NCI-H2196 treated with DMSO at 0.1 percent for 48 hours (cell line): ENCODE data around the gene SLC22A17.
"Not testable (repeated sequence)": the region's sequence is repeated elsewhere in the genome, so short reads cannot be mapped to it uniquely, and the experiment has no call there.

Experiments used
- DNase-seq: peaks from one replicate; lab custom pipeline; 2025; ENCODE audit not compliant: unreplicated experiment; lab: John Stamatoyannopoulos, UW

SLC22A17 gene

DNA sequence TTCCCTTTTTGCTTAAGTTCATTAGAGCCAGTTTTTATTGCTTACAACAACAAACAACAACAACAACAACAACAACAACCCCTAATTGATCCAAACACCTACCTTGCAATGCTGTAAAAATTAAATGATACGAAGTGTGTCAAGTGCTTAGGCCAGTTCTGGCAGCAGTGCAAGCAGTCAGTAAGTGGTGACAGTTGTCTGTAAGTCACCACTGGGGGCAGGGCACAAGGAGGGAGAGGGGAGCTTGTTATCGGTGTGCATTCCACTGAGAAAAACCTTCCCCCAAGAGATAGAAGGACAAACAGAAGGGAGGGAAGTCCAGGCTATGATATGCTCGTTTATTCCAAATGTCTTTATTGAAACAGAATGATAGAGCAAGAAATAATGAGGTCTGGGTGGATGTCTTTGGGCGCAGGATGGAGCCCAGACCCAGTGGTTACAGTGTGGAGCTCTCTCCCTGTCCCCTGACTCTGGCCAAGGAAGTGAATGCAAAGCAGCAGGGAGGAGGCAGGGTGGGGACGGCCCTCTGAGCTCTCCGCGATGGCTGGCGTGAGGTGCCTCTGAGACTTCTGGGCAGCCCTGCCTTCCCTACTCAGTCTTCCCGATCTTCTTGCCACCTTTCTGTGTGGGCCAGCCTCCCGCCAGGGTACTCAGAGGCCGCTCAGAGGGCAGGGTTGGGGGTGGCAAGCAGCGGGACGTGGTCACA, 6.5 kb downstream of the SLC22A17 start:
- no peak for DNase-seq

DNA sequence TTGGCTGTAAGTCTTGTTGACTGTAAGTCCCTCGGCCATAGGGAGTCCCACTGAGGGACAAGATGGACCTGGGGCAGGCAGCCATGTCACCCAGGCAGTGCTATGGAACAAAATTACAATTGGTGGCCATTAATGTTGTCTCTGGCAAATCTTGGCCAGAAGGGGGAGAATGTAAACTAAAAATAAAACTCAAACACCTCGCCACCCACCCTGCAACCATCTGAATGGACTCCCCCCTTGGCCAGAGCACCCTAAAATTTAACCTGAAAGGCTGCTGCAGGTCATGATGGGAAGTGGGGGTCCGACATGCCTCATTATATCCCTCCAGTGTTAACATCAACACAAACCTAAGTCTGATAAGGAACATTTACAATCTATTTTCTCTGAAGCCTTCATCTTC, 8.2 kb downstream of the SLC22A17 start:
- no peak for DNase-seq

- no peak for DNase-seq
Observed at GRCh38 chr14:23339506-23340268, 13.0 kb downstream of the SLC22A17 start.

- no peak for DNase-seq
Observed at GRCh38 chr14:23335623-23336022, 17.1 kb downstream of the SLC22A17 start.

GRCh38 chr14:23327947-23328744, 24.5 kb downstream of the SLC22A17 start:
- DNase-seq: peak; percentile 27

- no peak for DNase-seq
Observed at GRCh38 chr14:23326491-23327332, 26.0 kb downstream of the SLC22A17 start.

GRCh38 chr14:23325746-23326145, 26.9 kb downstream of the SLC22A17 start:
- DNase-seq: not testable (repeated sequence)

GRCh38 chr14:23324993-23325392, 27.7 kb downstream of the SLC22A17 start:
- DNase-seq: no peak

DNA sequence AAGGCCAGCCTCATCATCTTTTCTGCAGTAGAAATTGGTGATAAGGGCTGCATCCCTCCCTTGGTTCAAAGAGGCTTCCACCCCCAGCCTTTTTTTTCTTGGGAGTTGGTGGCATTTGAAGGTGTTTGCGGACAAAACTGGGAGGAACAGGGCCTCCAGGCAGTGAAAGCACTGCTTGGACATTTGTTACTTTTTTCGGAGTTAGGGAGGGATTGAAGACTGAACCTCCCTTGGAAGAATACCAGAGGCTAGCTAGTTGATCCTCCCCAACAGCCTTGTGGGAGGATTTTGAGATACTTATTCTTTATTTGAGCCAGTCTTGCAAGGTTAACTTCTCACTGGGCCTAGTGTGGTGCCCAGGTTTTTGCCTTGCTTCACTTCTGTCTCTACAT, 28.2 kb downstream of the SLC22A17 start:
- DNase-seq: no peak

DNA sequence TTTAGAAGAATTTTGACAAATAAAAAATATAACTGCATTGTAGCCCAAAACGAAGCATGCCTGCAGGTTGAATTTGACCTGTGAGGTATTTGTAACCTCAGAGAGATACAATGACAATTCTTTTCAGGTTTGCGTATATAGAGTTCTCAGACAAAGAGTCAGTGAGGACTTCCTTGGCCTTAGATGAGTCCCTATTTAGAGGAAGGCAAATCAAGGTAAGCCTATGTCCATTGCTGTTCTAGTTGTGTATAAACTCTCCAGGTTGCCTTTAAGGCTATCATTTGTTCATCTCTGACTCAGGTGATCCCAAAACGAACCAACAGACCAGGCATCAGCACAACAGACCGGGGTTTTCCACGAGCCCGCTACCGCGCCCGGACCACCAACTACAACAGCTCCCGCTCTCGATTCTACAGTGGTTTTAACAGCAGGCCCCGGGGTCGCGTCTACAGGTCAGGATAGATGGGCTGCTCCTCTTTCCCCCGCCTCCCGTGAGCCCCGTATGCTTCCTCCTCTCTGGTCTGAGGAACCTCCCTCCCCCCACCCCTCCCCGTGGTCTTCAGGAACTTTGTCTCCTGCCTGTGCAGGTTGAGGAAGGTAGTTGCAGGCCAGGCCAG, 28.7 kb downstream of the SLC22A17 start:
- no peak for DNase-seq

- DNase-seq: no peak
Observed at GRCh38 chr14:23322568-23323517, 29.8 kb downstream of the SLC22A17 start.

GRCh38 chr14:23321572-23322547, 30.8 kb downstream of the SLC22A17 start:
- no peak for DNase-seq

GRCh38 chr14:23320584-23321571, 31.8 kb downstream of the SLC22A17 start, which contains the start of gene PABPN1:
PABPN1 (plus strand) TSS chr14:23321457; CDS start chr14:23321470, 13 bp downstream.
- peak; percentile 99 for DNase-seq

GRCh38 chr14:23319746-23320583, 32.7 kb downstream of the SLC22A17 start:
- DNase-seq: no peak

DNA sequence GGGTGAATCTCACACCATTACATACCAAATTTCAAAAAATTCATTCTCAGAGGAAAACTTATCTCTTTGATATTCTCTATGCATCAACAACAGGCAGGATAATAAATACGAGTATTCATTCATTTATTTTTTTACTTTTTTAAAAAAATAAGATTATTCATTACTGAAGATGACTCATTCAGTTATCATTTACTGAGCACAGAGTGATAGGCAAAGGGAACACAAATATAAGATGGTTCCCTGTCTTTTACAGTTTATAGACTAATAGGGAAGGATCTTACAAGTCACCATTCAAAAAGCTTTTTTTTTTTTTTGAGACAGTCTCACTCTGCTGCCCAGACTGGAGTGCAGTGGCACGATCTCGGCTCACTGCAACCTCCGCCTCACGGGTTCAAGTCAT, 36.4 kb downstream of the SLC22A17 start:
- no peak for DNase-seq

- DNase-seq: no peak
Observed at GRCh38 chr14:23310546-23310945, 42.1 kb downstream of the SLC22A17 start.
